Measurements from ENCODE around the gene TFAP2E.

DNA sequence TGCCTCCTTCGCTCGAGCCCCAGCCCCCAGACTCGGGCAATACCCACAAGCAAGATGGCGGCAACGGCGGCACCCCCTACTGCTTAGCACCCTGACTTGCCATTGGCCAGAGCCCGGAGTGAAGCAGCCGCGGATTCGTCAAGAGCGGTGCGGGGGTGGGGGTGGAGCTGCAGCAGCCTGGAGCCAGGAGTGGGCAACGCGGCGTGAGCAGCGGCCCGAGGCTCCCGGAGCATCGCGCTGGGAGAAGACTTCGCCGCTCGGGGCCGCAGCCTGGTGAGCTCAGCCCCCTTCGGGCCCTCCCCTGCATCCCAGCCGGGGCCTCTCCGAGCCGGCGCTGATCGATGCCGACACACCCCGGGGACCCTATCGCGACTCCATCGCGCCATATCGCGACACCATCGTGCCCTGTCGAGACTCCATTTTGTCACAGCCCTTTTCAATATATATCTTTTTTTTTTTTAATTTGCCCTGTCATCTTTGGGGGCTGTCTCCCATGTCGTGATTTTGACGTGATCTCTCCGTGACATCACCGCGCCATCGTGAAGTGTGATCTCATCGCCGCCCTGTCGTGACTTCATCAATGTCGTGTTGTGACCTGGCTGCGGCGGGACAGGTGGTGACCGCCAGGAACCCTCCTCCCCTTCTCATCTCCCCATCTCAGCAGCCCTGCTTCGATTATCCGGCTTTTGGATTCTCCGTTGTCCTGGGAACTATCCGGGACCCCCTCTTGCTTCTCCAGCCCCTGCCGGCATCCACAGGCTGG is 15.3 kb upstream of the TFAP2E start, which contains the start of gene NCDN:
- no peak for TF ChIP-seq CTCF (IDR thresholded peaks at IDR 0.05)
- TF ChIP-seq POLR2A (IDR thresholded peaks at IDR 0.05): no peak
- no peak for TF ChIP-seq EP300 (IDR thresholded peaks at IDR 0.05)
- peak in 1 of 3 donors; percentile 53 for TF ChIP-seq POLR2AphosphoS5 (IDR thresholded peaks at IDR 0.05)

All from stomach (tissue), 4 donors.